Activated T-helper 9 cell treated with anti-CD3 and anti-CD28 coated beads, Interleukin-2, amount 50 U/mL, for 16 hours (primary cell): Measurements from ENCODE around the gene NUP205.
"Not testable (repeated sequence)": the region's sequence is repeated elsewhere in the genome, so short reads cannot be mapped to it uniquely, and the experiment has no call there.

Experiments used
- DNase-seq: peaks from one replicate; pipeline ENCODE4 v3.0.0-alpha.2; 2020; ENCODE audit warnings: low read depth

Gene NUP205

DNA sequence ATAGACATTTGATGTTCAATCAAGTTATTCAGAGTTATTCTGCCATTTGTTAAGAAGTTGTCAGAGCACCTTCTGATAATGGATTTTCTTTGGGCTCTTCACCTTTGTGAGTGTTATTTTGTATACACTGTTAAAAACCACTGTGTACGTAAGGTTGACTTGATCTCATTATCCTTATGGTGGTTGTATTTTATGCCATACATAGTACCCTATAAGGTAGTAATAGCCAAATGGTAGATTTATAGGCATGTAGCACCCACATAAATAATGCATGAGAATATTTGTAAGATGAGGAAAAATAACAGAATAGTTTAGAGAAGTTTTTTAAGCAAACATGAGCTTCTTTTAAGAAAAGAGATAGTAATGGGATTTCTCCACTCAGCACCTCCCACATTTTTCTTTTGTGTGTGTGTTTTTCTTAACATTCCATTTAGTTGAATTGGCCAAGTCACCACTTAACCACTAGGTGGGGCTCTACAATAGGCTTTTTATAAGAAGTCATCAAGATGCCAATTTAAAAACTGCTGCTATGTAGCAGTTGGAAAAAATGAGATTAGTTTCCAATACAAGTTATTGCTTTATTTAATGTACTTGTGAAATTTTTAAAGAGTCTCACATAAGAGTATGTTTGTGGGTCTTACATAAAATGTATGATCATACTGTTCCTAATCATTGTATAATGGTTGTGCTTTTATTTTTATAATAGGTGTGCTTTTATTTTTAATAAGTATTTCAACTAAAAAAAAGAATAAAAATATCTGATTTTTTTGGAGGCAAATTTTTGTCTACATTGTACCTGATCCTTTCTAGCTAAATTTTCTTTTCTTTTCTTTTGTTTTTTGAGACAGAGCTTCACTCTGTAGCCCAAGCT, 63.5 kb downstream of the NUP205 start:
- DNase-seq, result no peak

DNA sequence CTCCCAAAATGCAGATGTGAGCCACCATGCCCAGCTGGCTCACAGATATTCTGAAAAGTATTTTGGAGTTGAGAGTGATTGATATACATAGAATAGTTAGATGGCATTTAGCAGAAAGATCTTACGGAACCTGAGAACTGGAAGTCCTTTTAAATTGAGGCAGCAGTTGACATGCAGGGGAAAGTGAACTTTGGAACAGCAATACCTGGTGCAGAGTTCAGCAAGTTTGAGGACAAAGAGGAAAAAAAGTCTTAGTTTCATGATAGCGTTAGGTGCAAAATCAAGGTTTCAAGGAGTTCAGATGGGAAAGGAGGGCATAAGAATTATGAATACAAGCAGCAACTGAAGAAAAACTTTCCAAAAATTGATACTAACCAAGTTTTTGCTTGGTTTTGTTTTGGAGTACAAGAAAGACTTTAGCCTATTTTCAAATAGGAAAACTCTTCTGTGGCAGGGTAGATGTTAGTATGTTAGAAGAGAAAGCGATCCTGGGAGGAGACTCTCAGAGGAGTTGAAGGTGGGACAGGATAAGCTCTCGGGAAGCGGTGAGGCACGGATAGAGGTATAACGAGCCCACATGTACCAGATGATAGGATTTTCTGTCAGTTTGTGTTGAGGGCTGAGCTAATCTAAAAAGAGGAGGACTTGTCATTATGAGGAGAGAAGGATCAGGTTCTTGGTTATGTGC, 76.6 kb downstream of the NUP205 start:
- DNase-seq, result no peak

DNA sequence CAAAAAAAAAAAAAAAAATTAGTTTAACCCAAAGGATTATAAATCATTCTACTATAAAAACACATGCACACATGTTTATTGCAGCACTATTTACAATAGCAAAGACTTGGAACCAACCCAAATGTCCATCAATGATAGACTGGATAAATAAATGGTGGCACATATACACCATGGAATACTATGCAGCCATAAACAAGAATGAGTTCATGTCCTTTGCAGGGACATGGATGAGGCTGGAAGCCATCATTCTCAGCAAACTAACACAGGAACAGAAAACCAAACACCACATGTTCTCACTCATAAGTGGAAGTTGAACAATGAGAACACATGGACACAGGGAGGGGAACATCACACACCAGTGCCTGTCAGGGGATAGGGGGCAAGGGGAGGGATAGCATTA, 82.0 kb downstream of the NUP205 start:
- DNase-seq, result not testable (repeated sequence)

DNA sequence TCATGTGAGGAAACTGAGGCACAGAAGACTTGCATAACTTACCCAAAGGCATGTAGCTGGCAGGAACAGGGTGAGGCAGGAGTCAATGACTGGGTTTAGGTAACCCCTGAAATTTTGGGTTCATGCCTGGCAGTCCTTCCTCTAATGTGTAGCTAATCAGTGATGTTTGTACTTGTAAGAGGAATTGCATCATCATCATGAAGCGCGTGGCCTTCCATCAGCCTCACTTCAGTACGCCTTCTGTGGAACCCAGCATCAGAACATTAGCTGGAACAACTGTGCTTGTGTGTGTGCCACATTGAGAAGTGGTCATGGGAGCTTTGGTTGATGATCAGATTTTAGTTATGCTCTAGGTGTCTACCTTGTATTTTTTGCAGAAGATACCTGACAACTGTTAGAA, 86.4 kb downstream of the NUP205 start:
- DNase-seq, result no peak

DNA sequence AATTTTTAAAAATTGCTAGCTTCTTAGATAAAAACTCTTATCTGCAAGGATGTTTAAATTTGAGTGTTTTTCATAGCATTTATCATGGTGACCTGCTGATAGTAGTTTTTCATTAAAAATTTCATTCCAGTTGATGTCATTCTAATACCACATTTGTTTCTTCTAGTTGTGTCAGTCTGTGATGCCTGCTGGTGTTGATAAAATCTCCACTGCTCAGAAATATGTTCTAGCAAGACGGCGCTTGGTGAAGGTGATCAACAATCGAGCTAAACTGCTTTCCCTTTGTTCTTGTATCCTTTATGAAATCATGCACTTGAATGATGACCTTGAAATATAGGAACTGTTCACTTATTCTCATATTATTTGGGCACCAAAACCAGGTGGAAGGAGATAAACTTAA, 87.0 kb downstream of the NUP205 start:
- no peak for DNase-seq

DNA sequence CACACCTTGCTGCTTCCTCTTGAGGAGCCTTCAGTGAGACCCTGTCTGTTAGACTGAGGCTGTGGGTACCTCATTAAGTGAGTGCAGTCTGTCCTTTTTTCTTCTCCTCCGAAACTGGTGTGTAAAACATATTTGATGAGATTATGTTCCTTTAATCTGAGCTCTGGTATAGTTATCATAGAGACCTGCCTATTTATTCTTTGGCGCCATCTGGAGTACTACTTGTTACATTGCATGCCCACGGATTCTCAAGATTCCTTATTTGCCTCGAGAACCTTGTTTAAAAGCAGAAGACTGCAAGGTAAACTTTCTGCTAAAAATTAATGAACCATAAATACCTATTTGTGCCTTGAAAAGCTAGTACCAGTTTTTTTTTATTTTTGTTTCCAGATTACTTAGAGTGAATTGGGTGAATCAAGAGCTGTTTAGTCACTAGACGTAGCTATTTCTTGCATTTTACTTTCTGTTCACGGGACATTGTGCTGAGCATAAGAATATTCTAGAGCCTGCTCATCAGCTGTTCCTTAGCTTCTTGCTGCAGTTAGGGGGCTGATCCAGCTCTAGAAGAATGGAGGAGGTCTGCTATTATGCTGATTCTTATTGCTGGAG, 87.7 kb downstream of the NUP205 start:
- DNase-seq, result no peak

DNA sequence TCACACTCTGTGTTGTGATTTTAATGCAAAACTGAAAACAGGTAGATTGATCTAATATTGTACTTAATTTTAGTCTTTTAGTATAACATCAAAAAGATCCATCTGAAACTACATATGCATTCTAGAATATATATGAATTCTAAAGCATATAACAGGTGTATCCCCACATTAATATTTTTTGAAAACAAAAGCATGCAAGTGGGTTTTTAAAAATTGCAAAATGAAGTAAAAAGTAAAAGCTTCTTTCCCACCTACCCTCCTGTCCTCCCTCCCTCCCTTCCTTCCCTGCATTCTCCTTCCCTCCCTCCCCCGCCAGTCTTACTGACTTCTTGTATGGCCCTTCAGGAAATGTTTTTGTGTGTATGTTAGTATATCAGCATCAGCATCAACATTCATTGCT, 90.0 kb downstream of the NUP205 start:
- DNase-seq, result no peak

DNA sequence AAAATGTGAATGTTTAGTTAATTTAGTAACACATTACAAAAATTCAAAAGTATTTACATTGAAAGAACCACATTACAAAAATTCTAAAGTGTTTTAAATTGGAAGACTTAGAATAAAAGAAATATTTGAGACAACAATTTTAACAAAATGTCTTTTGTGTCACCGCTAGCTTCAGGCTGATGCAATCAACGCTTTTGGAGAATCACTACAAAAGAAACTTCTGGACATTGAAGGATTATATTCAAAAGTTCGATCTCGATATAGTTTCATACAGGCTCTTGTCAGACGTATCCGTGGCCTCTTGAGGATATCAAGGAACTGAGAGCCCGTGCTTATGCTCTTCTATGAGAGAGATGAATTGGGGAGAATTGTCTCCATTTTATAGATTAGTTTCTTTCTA, 90.5 kb downstream of the NUP205 start:
- DNase-seq, result no peak

DNA sequence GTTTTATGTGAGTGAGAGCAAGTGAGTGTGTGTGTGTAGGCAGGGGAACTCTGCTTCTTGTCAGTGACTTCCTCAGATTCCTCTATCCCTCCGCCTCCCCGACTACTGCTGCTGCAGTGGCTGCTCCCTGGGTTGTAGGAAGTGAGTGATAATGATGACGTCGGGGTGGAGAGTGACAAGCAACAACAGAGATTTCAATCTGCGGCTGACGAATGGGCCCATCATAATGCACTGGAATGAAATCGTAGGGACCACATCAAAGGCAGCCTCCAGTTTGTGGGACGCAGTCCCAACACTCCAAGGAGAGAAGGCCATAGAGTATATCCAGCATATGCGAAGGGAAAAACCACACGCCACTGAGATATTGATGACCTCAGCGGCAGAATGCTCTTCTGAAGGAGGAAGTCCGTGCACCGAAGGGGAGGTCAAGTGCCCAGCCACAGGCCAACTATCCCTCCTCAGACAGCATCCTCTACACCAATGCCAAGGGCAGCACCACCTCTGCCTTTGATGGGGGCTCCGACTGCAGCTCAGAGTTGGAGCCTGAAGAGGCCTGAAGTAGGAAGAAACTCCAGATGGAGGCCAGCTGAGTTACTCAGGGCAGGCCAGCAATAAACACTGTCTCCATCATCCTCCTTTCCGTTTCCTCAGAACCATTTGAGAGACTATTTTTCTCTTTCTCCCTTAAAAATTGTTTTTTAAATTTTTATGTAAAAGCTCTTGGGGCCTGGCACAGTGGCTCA, 93.3 kb downstream of the NUP205 start:
- no peak for DNase-seq

DNA sequence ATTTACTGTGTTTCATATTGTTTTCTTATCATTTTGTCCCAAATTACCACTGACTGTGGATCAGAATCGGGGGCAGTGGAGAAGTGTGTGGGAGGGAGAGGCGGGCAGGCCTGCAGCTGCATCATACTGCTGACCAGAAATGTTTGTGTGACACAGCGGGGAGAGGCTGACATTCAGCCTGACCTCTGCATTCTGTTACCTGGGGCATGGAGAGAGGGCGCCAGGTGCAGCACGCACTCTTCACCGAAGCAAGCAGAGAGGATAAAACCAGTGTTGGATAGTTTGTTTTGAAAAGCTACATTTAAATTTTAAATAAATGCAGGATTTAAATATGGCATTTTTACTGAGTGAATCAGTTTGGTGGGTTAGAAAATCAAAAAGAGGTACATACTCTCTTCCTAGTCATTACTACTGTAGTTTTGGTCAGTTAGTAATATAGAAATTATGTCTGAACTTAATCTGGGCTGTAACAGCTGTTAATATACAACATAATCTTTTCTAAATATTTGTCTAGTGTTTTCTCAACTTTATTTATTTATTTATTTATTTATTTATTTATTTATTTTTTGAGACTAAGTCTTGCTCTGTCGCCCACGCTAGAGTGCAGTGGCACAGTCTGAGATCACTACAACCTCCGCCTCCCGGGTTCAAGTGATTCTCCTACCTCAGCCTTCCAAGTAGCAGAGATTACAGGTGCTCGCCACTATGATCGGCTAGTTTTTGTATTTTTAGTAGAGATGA, 95.8 kb downstream of the NUP205 start:
- DNase-seq, result no peak

DNA sequence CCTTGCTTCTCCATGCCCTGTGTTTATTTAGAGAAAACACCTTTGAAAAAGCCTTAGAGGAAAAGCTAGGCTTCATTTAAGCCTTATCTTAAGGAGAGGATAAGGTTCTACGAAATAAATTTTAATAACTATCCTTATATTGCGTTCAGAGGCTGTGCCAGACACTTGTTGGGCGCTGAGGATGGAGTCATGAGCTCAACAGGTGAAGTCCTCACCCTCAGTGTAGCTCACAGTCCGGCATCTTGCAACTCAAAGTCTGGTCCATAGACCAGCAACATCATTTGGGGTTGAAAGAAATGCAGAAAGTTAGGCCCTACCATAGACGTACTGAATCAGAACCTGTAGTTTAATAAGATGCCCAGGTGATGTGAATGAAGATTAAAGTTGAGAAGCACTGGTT, 100.8 kb downstream of the NUP205 start:
- no peak for DNase-seq

DNA sequence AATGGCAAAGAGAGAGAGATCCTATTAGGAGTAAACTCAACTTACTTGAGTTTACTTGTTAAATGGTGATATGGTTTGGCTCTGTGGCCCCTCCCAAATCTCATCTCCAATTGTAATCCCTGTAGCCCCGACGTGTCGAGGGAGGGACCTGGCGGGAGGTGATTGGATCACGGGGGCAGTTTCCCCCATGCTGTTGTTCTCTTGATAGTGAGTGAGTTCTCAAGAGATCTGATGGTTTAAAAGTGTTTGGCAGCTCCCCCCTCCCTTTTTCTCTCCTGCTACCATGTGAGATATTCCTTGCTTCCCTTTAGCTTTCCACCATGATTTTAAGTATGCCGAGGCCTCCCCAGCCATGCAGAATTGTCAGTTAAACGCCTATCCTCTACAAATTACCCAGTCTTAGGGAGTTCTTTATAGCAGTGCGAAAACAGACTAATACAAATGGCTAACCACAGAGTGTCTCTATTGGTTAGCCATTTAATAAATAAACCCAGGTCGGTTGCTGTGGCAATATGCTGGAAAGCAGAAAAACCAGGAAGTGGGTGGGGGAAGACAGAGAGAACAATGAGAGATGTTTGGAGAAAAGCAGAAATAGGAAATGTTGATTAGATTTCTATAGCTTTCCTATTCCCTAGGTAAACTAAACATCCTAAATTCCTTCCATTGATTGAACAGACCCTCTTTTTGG, 101.6 kb downstream of the NUP205 start:
- DNase-seq, result no peak

DNA sequence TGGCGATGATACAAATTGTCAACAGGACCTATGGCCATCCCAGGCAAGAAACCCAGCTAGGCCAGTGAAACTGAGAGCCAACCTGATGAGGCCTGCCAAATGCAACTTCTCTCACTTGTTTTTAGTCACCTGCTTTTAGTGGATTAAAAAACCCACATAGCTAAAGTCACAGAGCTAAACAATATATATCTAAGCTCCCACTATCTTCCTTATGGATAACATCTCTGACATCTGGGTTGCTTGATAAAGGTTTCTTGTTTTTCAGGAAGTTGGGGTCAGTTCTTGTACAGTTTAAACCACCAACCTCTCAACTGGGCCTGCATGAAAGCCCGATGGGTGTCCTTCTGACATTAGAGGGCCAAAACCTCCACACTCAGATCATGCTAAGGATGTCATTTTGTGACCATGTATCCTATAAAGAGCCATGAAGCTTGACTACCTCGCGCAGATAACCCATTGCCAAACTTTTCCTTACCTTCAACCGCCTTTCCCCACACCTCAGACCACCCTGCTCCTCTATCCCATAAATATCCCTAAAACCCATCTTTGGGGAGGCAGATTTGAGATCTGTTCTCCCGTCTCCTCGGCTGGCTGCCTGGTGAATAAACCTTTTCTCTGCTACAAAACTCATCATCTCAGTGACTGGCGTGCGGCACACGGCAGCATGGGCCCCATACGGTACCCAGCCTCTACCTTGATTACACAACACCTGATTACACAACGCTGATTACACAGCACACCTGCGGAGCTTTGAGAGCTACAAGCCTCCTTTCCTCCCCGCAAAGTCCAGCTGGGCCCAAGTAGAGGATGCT, 103.8 kb downstream of the NUP205 start:
- DNase-seq, result peak; percentile 2

DNA sequence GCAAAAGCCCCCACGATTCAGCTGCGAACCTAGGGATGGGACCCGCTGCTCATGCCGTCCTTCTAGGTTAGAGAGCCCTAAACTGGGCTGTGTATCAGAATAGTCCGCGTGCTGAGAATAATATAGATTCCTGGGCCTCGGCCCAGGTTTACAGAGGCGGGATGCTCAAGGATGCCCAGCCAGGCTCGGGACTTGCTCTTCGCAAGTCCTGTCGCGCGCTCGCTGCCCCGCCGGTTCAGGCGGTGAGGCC, 104.3 kb downstream of the NUP205 start:
- no peak for DNase-seq

DNA sequence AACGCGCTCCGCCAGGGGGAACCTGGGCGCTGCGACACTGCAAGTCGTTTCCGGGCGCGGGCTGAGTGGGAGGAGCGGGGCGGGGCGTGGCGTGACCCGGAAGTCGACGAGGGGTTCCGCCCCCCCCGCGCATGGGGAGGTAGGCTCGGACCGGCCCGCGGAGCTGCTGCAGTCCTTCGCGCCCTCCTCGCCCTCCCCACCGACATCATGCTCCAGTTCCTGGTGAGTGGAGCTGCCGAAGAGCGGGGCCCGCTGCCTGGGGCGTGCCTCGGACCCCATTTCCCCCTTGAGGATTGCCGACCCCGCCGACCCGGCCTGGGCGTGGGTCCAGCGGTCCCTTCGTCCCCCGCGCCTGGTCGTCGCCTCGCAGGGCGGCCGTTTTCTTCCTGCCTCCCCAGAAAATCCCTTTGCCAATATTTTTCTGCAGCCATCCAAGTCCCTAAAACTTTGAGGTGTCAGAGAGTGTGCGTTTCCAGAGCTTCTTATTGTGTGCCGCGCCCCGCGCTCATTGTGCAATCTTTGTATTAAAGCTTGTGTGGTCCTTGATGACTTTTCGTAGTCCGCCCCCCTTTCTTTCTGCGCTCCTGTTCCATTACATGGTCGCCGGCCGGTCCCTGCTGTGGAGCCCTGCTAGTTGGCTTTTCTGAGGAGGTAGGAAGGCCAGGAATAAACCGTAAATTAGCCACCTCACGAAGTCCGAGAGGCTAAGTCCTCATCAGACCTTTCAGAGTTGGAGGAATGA, 104.8 kb downstream of the NUP205 start, which contains the start of gene STMP1:
Gene STMP1, plus strand, starts transcription at position 142 of the 742 bp plus-strand sequence.
- peak; percentile 97 for DNase-seq

DNA sequence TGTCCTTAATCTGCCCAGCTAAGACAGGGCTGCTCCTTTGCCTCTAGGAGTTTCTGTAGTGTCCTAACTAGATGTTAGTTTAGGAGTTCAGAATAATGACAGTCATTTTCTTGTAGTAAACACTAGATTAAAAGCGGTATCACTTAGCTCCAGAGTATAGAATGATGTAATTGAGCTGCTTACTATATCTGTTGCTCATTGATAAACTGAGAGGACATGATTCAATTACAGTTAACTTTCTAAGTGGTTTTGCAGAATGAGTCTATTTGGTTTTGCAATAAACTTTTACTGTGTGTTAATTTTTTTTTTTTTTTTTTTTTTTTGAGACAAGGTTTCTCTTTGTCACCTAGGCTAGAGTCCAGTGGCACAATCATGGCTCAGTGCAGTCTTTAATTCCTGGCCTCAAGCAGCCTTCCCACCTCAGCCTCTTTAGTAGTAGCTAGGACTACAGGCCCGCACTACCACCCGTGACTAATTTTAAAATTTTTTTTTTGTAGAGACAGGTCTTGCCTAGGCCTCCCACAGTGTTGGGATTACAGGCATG, 106.4 kb downstream of the NUP205 start:
- no peak for DNase-seq

DNA sequence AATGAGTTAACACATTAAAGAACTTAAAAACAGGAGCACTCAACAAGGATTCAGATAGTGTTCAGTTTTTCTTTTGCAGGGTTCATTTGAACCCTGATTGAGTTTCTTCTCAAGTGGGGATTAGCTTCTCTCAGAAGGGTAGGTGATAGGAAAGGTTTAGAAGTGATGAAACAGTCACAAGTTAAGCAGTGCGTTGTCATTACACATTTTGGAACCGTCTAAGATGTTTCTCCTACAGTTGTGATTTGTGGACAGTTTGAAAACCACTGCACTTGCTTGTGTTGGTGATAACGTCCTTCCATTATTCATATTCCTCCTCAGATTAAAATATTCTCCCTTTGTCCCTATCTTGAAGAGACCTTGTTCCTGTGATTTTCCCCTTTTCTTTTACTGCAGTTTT, 107.3 kb downstream of the NUP205 start:
- no peak for DNase-seq

DNA sequence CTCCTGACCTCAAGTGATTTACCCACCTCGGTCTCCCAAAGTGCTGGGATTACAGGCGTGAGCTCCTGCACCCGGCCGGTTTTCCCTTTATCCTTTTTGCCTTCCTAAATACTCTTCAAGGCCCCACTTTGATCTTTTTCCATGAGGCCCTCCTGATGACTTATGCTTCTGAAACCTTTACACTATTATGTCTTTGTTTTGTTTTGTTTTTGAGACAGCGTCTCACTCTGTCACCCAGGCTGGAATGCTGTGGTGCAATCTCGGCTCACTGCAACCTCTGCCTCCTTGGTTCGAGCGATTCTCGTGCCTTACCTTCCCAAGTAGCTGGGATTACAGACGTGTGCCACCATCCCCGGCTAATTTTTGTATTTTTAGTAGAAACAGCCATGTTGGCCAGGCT, 108.4 kb downstream of the NUP205 start:
- DNase-seq, result no peak

DNA sequence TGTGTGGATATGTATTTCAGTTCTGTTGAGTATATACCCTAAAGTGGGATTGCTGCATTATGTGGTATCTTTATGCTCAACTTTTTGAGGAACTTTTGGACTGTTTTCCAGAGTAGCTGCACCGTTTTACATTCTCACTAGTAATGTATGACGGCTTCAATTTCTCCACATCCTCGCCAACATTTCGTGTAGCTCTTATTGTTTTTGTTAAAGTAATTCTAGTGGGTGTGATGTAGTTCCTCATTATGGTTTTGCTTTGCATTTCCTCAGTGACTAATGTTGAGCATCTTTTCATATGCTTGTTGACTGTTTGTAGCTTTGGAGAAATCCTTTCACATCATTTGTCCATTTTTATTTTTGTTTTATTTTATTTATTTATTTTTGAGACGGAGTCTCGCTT, 109.1 kb downstream of the NUP205 start:
- no peak for DNase-seq
